ENCODE results near the gene L3MBTL1.

L3MBTL1 gene

GRCh38 chr20:43535370-43536004 lies 28.0 kb downstream of the L3MBTL1 start:
- DNase-seq (ENCODE audit: low read depth in 2 of 2), result no peak

- DNase-seq (ENCODE audit: low read depth in 2 of 2), result no peak
Measured at GRCh38 chr20:43536041-43536816, 28.7 kb downstream of the L3MBTL1 start.

GRCh38 chr20:43536817-43537440 lies 29.4 kb downstream of the L3MBTL1 start:
- no peak for DNase-seq (ENCODE audit: low read depth in 2 of 2)

- DNase-seq (ENCODE audit: low read depth in 2 of 2), result peak in 1 of 2 donors; percentile 22
Measured at GRCh38 chr20:43537921-43538877, 30.7 kb downstream of the L3MBTL1 start.

GRCh38 chr20:43538878-43539700 lies 31.6 kb downstream of the L3MBTL1 start:
- no peak for DNase-seq (ENCODE audit: low read depth in 2 of 2)

- no peak for DNase-seq (ENCODE audit: low read depth in 2 of 2)
Measured at GRCh38 chr20:43539975-43540672, 32.6 kb downstream of the L3MBTL1 start.

- DNase-seq (ENCODE audit: low read depth in 2 of 2), result no peak
Measured at GRCh38 chr20:43540673-43541060, 33.2 kb downstream of the L3MBTL1 start.

GRCh38 chr20:43541214-43541613 lies 33.7 kb downstream of the L3MBTL1 start:
- no peak for DNase-seq (ENCODE audit: low read depth in 2 of 2)

- DNase-seq (ENCODE audit: low read depth in 2 of 2), result no peak
Measured at GRCh38 chr20:43542161-43542560, 34.7 kb downstream of the L3MBTL1 start.

- no peak for DNase-seq (ENCODE audit: low read depth in 2 of 2)
Measured at GRCh38 chr20:43542674-43543073, 35.2 kb downstream of the L3MBTL1 start.

- no peak for DNase-seq (ENCODE audit: low read depth in 2 of 2)
Measured at GRCh38 chr20:43543138-43543537, 35.6 kb downstream of the L3MBTL1 start.

GRCh38 chr20:43544501-43544900 lies 37.0 kb downstream of the L3MBTL1 start:
- DNase-seq (ENCODE audit: low read depth in 2 of 2), result no peak

GRCh38 chr20:43545837-43546578 lies 38.5 kb downstream of the L3MBTL1 start:
- DNase-seq (ENCODE audit: low read depth in 2 of 2), result no peak

GRCh38 chr20:43548273-43548880 lies 40.9 kb downstream of the L3MBTL1 start:
- DNase-seq (ENCODE audit: low read depth in 2 of 2), result no peak

GRCh38 chr20:43549416-43550065 lies 42.0 kb downstream of the L3MBTL1 start:
- no peak for DNase-seq (ENCODE audit: low read depth in 2 of 2)

GRCh38 chr20:43550456-43550855 lies 43.0 kb downstream of the L3MBTL1 start:
- no peak for DNase-seq (ENCODE audit: low read depth in 2 of 2)

GRCh38 chr20:43554369-43554768 lies 46.9 kb downstream of the L3MBTL1 start:
- no peak for DNase-seq (ENCODE audit: low read depth in 2 of 2)

GRCh38 chr20:43558412-43559146 lies 51.1 kb downstream of the L3MBTL1 start, which contains the start of gene SGK2:
SGK2 (plus strand) TSS chr20:43559027; CDS start chr20:43566496, 7,469 bp downstream.
- no peak for DNase-seq (ENCODE audit: low read depth in 2 of 2)

Data from stimulated activated CD8-positive, alpha-beta memory T cell treated with anti-CD3 and anti-CD28 coated beads, Interleukin-7, amount 100 ng/mL, for 4 hours (primary cell).